ENCODE measurements around the gene DOCK1.

DOCK1 gene

GRCh38 chr10:127033216-127034033, 128.2 kb downstream of the DOCK1 start:
- H3K4me3 ChIP-seq (ENCODE audit: low read depth, low read length) = no peak overlapping the region

- H3K4me3 ChIP-seq (ENCODE audit: low read depth, low read length) = no peak overlapping the region
These were observed 128.9 kb downstream of the DOCK1 start for GRCh38 chr10:127034034-127034633.

GRCh38 chr10:127034790-127035189, 129.6 kb downstream of the DOCK1 start:
- no peak overlapping the region for H3K4me3 ChIP-seq (ENCODE audit: low read depth, low read length)

GRCh38 chr10:127035827-127036226, 130.6 kb downstream of the DOCK1 start:
- no peak overlapping the region for H3K4me3 ChIP-seq (ENCODE audit: low read depth, low read length)

- no peak overlapping the region for H3K4me3 ChIP-seq (ENCODE audit: low read depth, low read length)
These were observed 131.8 kb downstream of the DOCK1 start for GRCh38 chr10:127036987-127037386.

- no peak overlapping the region for H3K4me3 ChIP-seq (ENCODE audit: low read depth, low read length)
These were observed 134.2 kb downstream of the DOCK1 start for GRCh38 chr10:127039435-127039834.

GRCh38 chr10:127040756-127041155, 135.5 kb downstream of the DOCK1 start:
- H3K4me3 ChIP-seq (ENCODE audit: low read depth, low read length) = no peak overlapping the region

- no peak overlapping the region for H3K4me3 ChIP-seq (ENCODE audit: low read depth, low read length)
These were observed 136.3 kb downstream of the DOCK1 start for GRCh38 chr10:127041552-127041951.

- H3K4me3 ChIP-seq (ENCODE audit: low read depth, low read length) = no peak overlapping the region
These were observed 138.1 kb downstream of the DOCK1 start for GRCh38 chr10:127043301-127043700.

GRCh38 chr10:127044186-127044585, 139.0 kb downstream of the DOCK1 start:
- H3K4me3 ChIP-seq (ENCODE audit: low read depth, low read length) = no peak overlapping the region

GRCh38 chr10:127046975-127047877, 142.0 kb downstream of the DOCK1 start:
- no peak overlapping the region for H3K4me3 ChIP-seq (ENCODE audit: low read depth, low read length)

- H3K4me3 ChIP-seq (ENCODE audit: low read depth, low read length) = no peak overlapping the region
These were observed 142.6 kb downstream of the DOCK1 start for GRCh38 chr10:127047878-127048238.

GRCh38 chr10:127048630-127049029, 143.4 kb downstream of the DOCK1 start:
- H3K4me3 ChIP-seq (ENCODE audit: low read depth, low read length) = no peak overlapping the region

- H3K4me3 ChIP-seq (ENCODE audit: low read depth, low read length) = no peak overlapping the region
These were observed 146.8 kb downstream of the DOCK1 start for GRCh38 chr10:127052001-127052400.

- no peak overlapping the region for H3K4me3 ChIP-seq (ENCODE audit: low read depth, low read length)
These were observed 150.0 kb downstream of the DOCK1 start for GRCh38 chr10:127055263-127055662.

GRCh38 chr10:127059314-127059713, 154.1 kb downstream of the DOCK1 start:
- no peak overlapping the region for H3K4me3 ChIP-seq (ENCODE audit: low read depth, low read length)

- H3K4me3 ChIP-seq (ENCODE audit: low read depth, low read length) = no peak overlapping the region
These were observed 158.5 kb downstream of the DOCK1 start for GRCh38 chr10:127063762-127064161.

GRCh38 chr10:127064474-127064873, 159.2 kb downstream of the DOCK1 start:
- H3K4me3 ChIP-seq (ENCODE audit: low read depth, low read length) = no peak overlapping the region

- no peak overlapping the region for H3K4me3 ChIP-seq (ENCODE audit: low read depth, low read length)
These were observed 162.4 kb downstream of the DOCK1 start for GRCh38 chr10:127067542-127068194.

GRCh38 chr10:127068485-127068884, 163.3 kb downstream of the DOCK1 start:
- H3K4me3 ChIP-seq (ENCODE audit: low read depth, low read length) = no peak overlapping the region

- no peak overlapping the region for H3K4me3 ChIP-seq (ENCODE audit: low read depth, low read length)
These were observed 164.2 kb downstream of the DOCK1 start for GRCh38 chr10:127069436-127069835.

All from iPS-11a (cell line).